Measurements from ENCODE around the gene HEMGN.
"Not testable (repeated sequence)": the region's sequence is repeated elsewhere in the genome, so short reads cannot be mapped to it uniquely, and the experiment has no call there.

The HEMGN gene

DNA sequence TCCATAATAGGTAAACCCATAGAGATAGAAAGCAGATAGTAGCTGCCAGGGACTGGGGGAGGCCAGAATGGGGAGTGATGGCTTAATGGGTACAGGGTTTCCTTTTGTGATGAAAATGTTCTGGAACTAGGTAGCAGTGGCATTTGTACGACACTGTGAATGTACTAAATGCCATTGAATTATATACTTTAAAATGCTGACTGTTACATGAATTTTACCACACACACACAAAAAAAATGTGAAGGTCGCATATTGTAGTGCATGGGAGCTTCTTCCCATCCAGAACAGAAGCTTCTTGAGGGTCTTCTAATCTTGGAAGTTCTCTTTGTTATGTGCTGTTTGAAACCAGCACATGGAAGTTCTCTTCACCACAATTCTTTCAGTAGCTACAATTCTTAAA, 25.3 kb upstream of the HEMGN start:
- DNase-seq, result no peak

DNA sequence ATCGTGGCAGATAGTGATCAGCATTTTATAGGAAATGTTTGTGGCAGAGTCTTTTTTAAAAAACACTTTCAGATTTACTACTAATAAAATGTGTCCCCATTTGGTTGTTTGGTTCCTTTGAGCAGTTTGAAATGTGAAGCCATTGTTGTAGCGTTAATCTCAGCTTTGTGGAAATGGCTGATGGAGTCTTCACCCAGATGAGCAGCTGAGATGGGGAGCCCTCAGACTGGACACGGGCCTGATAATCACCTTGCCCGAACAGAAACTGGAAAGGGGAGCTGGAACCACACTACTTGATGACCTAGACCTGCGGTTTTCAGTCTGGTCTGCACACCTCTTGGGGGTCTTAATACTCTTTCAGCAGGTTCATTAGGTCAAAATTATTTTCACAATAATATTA, 24.6 kb upstream of the HEMGN start:
- no peak for DNase-seq

DNA sequence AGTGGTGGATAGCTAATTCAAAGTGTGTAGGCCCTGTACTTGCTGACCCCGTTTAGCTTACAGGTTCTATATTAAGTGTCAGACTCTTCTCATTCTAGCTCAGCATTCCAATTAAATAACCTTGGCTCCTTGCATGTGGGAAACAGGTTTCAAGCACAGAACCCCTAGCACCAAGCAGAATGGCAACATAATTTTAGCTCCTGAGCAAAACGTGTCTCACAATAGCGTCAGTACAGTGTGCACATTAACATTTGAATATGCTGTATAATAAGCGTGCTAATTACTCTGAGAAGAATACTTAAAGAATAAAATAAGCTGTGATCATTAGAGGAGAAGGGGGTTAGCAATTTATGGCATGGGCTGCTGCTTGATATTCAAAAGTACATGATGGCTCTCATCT, 24.2 kb upstream of the HEMGN start:
- no peak for DNase-seq

DNA sequence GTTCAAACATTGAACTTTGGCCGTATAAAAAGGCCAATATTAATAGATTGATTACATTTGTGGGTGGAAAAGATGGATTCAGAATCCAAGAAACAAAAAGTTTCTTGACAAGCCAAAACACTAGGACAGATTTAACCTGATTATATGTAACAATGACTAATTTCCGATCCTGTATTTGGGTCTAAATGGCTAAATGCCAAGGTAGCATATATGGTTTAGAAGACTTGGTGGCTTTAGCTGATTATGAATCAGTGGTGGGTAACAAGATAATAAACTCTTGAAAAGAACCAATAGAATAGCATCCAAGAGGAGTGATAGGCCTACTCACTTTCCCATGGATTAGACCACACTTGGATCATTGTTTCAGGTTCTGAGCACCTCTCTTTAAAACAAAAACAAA, 23.4 kb upstream of the HEMGN start:
- DNase-seq, result no peak

DNA sequence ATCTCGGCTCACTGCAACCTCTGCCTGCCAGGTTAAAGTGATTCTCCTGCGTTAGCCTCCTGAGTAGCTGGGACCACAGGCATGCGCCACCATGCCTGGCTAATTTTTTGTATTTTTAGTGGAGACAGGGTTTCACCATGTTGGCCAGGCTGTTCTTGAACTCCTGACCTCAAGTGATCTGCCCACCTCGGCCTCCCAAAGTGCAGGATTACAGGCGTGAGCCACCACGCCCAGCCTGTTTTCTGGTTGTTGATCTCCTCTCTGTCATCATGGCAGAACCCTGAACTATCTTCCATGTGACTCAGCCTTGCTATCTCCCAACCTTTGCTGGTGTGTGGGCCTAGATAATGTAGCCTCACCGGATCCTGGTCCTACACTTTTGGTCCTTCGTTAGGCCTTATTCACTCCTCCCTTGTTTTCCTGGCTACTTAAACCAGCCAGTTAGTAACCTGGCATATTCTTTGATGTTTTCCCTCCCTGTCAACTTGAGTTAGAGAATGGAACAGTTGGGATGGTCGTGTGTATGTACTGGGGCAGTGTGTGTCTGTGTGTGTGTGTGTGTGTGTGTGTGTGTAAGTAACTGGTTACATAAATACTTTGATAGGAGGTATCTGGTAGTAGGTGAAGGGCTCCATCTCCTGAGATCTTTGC, 22.8 kb upstream of the HEMGN start:
- not testable (repeated sequence) for DNase-seq

DNA sequence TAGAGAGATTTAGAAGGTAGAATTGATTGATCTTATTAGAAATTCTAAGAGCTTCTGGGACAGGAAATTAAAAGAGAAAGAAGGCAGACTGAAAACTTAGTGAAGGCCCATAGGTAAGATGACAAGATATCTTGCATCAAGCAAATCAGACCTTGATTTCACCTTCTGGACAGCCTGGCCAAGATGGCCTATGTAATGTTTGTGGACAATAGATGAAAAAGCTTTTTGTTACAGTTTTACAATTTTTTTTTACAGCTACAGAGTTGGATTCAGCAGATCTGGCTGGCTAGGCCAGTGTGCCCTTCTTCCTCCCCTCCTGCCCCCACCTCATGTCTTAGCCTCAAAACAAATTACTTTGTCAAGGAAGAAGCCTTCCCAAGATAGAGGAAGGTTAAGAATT, 21.6 kb upstream of the HEMGN start:
- no peak for DNase-seq

DNA sequence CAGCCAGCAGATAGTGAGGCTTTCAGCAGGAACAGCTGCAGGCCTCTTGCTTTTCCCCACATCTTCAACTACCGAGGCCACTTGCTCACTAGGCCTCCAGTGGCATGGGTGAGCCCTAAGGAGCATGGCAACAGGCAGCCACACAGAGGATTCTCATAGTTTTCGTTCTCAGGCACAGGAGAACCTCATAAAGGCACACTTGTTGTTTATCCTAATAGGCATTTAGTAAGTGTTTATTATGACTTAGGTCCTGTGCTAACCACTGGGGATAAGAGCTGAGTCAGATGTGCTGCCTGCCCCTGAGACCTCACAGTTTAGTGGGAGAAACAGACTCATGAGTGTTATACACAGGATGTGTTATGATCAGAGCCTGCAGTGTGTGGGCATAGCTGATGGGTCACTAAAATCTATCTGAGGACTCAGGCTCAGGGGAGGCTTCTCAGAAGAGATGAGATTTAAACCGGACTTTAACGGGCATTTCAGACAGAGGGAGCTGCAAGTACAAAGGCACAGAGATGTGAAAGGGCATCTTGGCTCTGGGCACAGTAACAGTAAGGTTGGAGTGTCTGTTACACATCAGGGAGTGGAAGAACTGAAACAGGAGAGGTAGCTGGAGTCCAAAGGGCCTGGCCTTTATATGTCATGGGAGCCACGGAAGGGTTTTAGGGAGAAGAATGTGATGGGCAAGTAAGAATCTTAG, 21.0 kb upstream of the HEMGN start:
- no peak for DNase-seq

DNA sequence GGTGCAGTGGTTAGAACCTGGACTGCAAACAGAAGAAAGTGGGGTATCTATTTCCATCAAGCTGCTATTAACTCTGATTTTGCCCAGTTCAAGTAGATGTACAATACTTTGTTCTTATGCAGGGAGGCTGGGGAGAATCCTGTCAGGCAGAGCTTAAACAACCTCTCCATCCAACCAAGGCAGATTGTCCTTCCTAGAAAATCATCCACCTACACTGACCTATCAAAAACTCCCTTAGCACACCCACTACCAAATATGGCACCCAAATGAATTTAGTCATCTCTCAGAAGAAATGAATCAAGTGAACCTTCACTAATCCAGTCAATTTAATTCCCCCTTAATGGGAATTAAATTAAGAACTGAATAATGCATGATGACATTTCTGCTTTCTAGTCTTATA, 18.4 kb upstream of the HEMGN start:
- DNase-seq, result no peak

DNA sequence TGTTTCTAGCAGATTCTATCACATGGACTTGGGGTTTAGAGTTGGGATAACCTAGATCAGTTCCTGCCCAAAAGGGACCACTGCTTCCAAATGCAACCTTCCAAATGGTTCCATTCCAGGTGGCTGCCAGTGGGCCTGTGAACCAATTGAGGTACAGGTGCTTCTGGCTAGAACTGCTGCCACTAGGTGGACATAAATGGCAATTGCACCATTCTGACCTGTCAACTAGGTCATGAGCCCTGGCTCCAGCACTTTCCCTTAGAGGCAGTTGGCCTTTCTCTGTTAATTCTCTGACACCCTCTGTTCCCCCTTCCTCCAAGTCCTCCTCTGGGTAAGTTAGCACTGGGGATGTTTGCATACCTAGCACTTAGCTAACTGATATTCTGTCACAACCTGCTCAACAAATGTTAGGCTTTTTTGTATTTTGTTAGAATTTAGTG, 16.6 kb upstream of the HEMGN start:
- no peak for DNase-seq

DNA sequence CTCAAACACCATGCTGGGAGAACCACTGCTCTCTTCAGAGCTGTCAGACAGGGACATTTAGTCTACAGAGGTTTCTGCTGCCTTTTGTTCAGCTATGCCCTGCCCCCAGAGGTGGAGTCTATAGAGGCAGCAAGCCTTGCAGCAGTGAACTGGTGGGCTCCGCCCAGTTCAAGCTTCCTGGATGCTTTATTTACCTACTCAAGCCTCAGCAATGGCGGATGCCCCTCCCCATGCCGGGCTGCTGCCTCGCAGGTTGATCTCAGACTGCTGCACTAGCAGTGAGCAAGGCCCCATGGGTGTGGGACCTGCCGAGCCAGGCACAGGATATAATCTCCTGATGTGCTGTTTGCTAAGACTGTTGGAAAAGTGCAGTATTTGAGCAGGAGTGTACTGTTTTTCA, 12.9 kb upstream of the HEMGN start:
- DNase-seq, result not testable (repeated sequence)

DNA sequence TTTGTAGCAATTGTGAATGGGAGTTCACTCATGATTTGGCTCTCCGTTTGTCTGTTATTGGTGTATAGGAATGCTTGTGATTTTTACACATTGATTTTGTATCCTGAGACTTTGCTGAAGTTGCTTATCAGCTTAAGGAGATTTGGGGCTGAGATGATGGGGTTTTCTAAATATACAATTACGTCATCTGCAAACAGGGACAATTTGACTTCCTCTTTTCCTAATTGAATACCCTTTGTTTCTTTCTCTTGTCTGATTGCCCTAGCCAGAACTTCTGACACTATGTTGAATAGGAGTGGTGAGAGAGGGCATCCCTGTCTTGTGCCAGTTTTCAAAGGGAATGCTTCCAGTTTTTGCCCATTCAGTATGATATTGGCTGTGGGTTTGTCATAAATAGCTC, 9.1 kb upstream of the HEMGN start:
- DNase-seq, result not testable (repeated sequence)

DNA sequence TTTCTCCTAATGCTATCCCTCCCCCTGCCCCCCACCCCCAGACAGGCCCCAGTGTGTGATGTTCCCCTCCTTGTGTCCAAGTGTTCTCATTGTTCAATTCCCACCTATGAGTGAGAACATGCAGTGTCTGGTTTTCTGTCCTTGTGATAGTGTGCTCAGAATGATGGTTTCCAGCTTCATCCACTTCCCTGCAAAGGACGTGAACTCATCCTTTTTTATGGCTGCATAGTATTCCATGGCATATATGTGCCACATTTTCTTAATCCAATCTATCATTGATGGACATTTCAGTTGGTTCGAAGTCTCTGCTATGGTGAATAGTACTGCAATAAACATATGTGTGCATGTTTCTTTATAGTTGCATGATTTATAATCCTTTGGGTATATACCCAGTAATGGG, 7.5 kb upstream of the HEMGN start:
- not testable (repeated sequence) for DNase-seq

DNA sequence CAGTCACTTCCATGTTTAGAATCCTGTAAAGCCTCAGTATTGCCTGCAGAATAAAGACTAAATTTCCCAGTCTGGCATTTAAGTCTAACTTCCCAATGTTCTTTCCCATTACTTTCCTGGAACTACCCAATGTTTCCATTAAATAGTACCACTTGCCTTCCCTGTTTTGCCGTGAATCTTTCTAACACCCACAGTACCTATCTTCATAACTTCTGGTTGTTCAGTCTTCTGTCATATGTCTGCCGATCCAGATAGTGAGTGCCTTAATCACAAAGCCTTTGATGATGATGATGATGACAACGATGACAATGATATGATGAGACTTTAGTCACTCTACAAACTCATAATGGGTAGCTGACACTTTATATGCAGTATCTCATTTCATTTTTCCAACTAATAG, 6.6 kb upstream of the HEMGN start:
- no peak for DNase-seq

DNA sequence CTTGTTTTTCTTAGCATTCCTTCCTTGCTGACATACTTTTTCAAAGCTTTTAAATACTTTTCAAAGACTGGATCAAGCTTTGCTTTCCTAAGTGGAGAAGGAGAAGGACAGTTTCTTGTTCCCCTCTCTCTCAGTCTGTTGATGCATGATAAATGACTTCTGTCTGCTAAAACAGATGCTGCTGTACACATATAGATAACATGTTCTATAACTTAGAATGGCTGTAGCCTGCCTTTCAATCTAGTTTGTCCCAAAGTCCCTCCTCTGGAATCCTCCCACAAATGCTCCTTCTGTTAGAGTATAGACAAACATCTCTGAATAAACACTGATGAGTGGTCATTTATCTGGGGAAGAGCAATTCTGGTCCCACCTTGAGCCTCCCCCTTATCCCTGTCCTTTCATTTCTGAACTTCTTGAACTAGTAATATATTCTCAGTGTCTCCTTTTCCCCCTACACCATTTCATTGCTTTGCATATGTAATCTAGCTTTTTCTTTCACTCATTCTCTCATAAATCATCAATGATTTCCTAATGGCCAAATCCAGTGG, 5.4 kb upstream of the HEMGN start:
- DNase-seq, result no peak

DNA sequence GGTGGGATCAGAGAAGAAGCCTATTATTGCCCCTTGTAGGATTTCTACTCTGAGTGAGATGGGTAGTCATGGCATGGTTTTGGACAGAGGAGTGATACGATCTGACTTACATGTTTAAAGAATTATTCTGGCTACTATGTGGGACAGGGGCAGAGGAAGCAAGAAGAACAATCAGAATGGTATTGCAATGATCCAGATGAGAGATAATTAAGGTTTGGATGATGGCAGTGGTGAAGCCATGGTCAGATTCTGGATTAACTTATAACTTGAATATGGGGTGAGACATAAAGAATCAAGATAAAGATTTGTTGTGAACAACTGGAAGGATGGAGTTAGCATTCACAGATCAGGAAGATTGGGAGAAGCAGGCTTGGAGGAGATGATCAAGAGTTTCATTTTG, 3.4 kb upstream of the HEMGN start:
- DNase-seq, result no peak

DNA sequence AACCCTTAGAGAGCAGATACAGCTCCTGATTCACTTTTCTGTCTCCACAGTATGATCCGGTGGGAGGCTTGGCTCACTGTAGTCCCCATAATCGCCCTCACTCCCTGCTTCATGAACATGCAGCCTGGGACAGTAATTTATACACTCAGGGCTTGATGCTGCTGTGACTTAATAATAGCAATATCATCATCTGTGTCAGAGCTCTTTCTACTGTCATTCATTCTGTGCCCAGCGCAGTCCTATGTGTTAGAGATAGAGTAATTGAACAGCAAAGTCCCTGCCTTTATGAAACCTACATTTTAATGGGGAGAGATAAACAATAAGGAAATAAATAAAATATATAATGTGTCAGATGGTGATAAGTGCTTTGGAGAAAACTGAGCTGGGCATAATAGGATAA, 2.8 kb upstream of the HEMGN start:
- DNase-seq, result no peak

DNA sequence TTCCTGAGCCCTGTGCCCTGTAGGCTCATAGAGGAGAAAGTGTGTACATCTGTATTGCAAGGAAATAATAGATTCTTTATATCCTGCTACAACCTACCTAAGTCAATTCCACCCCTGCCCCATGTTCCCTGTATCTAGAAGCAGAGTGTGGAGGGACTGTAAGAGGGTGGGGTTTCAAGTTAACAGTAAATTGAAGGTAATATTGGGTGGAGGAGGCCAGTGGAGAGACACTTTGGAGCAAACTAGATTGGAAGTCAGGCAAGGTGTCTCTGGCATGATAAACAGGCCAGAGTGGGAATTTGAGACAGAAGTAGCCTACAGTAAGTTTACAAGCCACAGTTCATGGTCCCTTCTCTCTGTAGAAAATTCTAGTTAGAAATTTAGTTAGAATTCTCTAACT, 2.3 kb upstream of the HEMGN start:
- DNase-seq, result no peak

DNA sequence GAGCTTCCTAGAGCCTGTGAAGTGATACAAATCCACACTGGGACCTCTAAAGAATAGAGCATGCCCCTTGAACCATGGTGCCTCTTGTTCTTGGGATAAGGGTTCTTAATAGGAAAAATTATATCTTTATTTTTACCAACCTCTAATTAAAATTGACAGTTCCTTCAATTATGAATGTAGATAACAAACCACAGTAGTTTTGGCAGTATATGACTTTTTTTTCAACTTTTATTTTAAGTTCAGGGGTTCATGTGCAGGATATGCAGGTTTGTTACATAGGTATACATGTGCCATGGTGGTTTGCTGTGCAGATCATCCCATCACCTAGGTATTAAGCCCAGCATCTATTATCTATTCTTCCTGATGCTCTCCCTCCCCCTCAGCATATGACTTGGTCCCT, 974 bp downstream of the HEMGN start:
- no peak for DNase-seq

DNA sequence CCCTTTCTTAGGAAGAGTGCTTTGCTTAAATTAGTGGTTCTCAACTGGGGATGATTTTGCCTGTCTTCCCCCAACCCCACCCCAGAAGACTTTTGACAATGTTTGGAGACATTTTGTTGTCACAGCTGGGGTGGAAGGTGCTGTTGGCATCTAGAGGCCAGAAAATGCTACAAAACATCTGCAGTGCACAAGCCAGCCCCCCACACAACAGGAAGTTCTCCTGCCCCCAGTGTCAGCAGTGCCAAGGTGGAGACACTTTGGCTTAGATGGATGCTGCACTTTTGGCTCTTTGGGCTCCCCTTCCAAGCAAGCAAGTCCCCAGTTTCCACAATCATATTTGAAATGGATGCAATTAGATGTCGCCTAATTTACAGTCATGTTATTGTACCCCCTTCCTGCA, 2.7 kb downstream of the HEMGN start:
- DNase-seq, result no peak

DNA sequence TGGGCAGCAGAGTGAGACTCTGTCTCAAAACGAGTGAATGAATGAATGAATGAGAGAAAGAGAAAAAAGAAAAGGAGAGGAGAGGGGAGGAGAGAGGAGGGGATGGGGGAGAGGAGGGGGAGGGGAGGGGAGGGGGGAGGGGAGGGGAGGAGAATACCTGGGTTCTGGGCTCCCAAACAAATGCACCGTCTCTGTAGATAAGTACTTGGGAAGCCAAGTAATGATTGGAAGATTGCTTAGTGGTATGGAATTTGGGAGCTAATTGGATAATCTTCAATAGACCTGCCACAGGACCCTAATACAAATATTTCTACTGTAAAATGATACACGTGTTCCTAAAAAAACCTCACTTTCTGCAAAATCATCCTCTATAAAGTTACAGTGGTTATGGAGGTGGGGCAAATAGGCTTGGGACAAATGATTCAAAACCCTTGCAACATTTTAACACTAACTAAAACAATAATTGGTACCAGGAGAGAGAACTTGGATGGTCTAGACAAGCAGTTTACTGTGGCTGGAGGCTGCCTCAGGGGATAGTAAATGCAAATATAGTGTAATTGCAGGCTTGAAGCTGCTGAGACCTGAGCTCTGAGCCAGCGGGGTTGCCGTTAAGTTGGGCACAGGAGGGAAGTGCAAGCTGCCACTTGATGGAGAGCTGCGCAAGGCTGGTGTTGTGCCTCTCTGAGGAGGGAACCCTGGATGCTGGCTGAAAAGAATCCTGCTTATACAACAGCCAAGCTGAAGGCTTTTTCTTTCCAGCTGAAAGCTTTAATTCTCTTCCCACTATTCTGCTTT, 3.5 kb downstream of the HEMGN start:
- DNase-seq, result no peak

DNA sequence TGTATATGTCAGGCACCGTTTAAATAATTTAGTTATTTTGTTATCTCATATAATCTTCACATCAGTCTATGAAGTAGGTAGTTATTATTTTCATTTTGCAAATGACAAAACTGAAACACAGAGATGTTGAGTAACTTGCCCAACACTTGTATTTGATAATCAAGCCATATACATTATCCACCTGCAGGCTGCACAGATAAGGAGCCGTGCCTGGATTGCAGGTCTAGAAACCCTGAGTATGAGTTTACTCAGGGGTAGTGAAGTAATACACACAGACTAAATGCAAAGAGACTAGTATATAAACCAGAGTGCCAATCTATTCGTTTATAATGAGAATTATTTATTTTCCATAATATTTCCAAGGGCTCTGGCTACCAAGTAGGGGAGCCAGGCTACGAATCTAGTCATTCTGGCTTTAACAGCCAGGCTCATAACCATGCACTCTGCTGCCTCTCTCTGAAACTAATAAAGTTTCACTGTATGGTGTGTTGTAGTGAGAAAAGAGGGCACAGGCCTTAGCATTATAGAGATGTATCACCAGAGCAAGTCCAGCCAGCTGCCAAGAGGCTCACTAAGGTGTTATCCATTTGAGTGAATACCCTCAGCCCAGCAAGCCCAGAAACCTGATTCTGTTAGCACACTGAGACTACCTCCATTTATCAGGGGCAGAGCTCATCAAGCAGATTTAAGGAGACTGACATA, 4.5 kb downstream of the HEMGN start:
- DNase-seq, result no peak

DNA sequence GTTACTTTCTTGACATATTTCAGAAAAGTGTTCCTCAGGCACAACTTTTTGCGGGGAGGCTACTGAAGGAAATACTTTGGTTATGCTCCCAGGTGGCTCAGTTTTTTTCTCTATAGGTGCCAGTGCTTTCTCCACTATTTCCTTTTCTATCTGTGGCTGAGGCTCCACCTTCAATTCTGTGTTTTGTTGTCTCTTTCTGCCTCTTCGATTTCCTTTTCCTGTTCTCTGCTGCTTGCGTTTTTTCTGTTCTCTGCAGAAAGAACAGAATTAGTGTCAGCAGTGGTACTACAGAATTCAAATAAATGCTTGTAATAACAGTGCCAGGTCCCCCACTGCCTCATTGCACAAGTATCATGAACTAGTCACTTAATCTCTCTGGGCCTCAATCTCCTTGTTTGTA, 7.0 kb downstream of the HEMGN start:
- no peak for DNase-seq

DNA sequence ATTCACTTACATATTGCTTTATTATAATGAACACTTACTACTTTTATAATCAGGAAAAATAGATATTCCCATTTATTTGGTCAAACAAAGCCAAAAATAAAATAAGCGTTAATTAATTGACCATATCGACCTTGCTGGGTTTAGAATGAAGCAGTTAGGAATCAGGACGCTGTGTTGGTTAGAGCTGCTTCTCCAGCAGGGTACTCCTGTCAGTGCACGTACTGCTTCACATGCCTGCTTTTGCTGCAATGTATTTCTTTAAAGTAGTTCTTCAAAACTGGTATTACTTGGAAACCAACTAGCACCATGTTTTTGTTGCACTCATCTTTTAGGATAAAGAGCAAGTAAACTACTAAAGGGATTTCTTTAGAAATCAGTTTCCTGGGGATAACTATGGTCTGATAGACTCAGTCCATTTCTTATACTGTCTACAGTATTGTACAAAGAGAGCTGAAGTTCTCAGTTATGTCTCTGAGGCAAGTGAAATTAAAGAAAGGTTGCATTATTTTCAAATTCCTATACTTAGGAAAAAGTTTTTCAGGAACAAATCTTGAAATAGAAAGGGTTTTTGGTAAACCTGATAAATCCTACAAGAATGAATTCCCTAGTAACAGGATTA, 8.9 kb downstream of the HEMGN start:
- no peak for DNase-seq
